ENCODE results near the gene NECTIN1.

The NECTIN1 gene

DNA sequence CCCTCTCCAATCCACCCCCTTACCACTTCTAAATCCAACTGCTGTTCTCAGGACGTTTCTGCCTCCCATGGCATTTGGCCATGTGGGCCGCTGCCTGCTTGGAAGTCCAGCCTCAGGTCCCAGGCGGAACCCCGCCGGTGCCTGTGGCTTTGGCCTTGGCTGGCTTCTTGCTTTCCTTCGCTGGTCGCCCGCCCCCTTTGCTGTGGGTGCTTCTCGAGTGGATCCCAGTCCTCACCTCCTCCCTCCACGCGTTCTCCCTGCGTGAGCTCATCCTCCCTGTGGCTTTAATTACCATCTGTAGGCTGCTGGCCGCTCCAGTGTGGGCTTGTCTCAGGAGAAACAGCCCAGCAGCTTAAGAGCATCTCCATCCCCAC lies 111.7 kb downstream of the NECTIN1 start:
- TF ChIP-seq, protein P1, sequence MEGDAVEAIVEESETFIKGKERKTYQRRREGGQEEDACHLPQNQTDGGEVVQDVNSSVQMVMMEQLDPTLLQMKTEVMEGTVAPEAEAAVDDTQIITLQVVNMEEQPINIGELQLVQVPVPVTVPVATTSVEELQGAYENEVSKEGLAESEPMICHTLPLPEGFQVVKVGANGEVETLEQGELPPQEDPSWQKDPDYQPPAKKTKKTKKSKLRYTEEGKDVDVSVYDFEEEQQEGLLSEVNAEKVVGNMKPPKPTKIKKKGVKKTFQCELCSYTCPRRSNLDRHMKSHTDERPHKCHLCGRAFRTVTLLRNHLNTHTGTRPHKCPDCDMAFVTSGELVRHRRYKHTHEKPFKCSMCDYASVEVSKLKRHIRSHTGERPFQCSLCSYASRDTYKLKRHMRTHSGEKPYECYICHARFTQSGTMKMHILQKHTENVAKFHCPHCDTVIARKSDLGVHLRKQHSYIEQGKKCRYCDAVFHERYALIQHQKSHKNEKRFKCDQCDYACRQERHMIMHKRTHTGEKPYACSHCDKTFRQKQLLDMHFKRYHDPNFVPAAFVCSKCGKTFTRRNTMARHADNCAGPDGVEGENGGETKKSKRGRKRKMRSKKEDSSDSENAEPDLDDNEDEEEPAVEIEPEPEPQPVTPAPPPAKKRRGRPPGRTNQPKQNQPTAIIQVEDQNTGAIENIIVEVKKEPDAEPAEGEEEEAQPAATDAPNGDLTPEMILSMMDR (IDR thresholded peaks at IDR 0.05; ENCODE audit: low read depth, low read length) = no peak
- H3K4me3 ChIP-seq (replicated peaks in 1 of 2; ENCODE audit: low read depth in 2 of 2, low read length in 2 of 2) = no peak overlapping the region
- DNase-seq (ENCODE audit: low read depth in 2 of 2) = no peak

DNA sequence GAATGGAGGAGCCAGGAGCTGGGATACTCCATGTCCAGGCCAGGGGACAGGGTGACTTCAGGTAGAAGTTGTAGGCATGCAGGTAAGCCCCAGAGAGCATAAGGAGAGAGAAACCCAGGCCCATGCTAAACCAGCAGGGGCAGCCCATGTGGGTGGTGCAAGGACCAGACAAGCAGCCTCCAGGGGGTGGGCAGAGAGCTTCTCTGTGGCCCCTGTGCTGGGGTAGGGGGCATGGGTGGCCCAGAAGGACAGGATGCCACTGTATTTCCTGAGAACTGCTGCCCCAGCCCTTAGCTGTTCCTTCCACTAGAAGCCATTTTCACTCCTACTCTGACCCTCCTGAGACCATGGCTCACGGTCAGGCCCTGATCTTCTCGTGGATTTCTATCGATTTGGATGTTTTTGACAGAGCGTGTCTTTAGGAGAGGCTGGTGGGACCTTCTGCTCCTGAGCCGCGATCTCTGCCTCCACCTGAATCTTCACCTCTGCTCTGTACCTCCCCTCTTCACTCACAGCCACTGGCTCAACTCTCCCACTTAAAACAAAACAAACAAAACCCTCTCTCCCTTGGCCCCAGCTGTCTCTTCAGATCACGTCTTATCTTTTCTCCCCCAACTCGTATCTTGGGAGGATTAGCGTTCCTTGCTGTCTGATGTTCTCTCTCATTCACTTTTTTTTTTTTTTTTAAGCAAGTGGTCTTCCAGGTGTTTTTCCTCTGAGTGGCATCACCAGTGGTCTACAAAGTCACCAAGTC lies 112.2 kb downstream of the NECTIN1 start:
- no peak overlapping the region for H3K4me3 ChIP-seq (replicated peaks in 1 of 2; ENCODE audit: low read depth in 2 of 2, low read length in 2 of 2)
- TF ChIP-seq, protein P1 (IDR thresholded peaks at IDR 0.05; ENCODE audit: low read depth, low read length) = no peak

DNA sequence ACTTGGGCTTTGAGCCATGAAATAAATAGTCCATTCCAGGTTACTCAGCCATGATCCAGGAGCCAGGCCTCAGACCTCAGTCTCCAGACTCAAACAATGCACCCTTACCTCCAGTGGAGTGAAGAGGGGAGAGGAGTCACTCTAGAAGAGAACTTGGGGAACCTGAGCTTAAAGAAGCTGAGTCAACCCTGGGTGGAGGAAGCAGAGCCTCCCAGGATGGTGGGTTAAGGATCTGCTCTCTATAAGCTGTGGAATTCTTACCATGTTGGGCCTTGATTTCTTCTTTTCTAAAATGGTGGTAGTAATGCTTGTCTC lies 113.2 kb downstream of the NECTIN1 start:
- no peak for DNase-seq (ENCODE audit: low read depth in 2 of 2)
- TF ChIP-seq, protein P1 (IDR thresholded peaks at IDR 0.05; ENCODE audit: low read depth, low read length) = no peak
- H3K4me3 ChIP-seq (replicated peaks in 1 of 2; ENCODE audit: low read depth in 2 of 2, low read length in 2 of 2) = no peak overlapping the region

More for the DNA sequence above, 112.2 kb downstream of the NECTIN1 start:
- no peak for DNase-seq (ENCODE audit: low read depth in 2 of 2)

DNA sequence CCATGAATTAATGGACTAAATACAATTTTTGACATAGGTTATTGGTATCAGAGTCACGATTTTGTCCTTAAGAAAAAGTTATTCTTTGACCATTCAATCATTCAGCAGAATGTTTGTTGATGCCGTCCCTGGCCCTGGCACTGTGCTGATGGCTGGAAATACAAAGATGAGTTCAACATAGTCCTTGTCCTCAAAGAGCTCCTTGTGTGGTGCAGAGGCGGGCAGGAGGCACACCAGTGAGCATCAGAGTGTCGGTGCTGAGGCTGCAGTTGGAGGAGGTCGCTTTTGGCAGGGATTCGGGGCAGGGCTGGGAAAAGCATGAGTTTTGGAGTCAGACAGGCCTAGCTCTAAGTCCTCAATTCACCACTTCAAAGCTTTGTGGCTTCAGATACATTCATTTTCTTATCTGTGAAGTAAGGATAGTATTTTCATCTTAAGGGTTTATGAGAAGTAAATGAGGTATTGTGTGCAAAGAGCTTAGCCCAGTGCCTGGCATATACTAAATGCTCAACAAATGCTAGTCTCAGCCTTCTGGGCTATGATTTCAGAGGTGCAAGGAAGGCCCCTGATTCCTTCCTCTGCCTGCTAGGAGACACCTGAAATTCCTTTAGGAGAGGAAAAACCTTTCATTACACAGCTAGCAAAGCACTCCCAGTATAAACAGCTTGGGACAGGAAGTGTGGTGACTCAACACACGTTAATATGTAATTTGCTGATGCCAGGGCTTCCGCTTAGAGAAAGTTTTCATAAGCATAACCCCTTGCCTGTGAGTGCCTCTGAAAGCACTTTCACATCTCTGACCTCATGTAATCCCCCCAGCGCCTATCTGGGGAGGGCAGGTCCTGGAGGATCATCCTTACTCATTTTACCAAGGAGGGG lies 113.8 kb downstream of the NECTIN1 start:
- DNase-seq (ENCODE audit: low read depth in 2 of 2) = peak; percentile 75 to 78
- no peak overlapping the region for H3K4me3 ChIP-seq (replicated peaks in 1 of 2; ENCODE audit: low read depth in 2 of 2, low read length in 2 of 2)
- TF ChIP-seq, protein P1 (IDR thresholded peaks at IDR 0.05; ENCODE audit: low read depth, low read length) = no peak

DNA sequence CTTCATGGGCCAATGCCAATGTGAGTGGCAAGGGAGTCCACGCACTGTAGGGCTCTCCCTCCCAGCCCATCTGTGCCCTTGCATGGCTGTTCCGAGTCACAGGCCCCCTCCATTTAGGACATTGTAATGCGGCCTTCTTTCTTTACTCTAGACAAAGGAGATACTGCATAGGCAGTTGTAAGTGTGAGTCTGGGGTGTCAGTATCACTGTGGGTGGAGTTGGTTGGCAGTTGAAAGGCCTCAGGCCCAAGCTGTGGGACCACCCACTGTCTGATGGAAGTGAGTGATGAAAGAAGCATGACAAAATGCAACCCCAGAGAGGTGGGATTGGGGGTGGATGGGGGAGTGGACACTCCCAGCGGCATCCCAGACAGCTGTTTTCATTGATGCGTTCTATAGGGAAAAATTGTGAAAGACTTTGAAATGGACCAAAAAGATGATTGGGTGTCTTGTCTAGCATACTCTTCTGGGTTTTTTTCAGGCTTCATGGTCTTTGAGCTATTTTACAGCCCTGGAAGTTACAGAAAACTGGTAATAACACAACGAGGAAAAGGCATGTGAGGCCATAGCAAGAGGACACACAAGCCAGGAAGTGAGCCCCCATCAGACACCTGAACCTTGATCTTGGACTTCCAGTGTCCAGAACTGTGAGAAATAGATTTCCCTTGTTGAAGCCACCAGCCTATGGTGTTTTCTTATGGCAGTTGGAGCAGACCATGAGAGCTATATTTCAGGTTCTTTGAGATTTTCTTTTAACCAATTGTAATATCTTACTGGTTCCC lies 114.6 kb downstream of the NECTIN1 start:
- DNase-seq (ENCODE audit: low read depth in 2 of 2) = no peak
- no peak overlapping the region for H3K4me3 ChIP-seq (replicated peaks in 1 of 2; ENCODE audit: low read depth in 2 of 2, low read length in 2 of 2)
- TF ChIP-seq, protein P1 (IDR thresholded peaks at IDR 0.05; ENCODE audit: low read depth, low read length) = no peak

DNA sequence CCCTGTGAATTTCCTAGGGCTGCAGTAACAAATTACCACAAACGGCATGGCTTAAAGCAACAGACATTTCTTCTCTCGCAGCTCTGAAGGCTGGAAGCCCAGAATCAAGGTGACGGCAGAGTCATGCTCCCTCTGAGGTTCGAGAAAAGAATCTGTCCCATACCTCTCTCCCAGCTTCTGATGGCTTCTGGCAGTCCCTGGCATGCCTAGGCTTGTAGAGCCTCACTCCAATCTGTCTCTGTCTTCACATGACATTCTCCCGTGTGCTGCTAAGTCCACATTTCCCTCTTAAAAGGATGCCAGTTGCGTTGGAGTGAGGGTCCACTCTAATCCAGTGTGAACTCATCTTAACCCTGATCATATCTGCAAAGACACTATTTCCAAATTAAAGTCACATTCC lies 116.2 kb downstream of the NECTIN1 start:
- no peak overlapping the region for H3K4me3 ChIP-seq (replicated peaks in 1 of 2; ENCODE audit: low read depth in 2 of 2, low read length in 2 of 2)
- DNase-seq (ENCODE audit: low read depth in 2 of 2) = no peak

More for the DNA sequence above, 116.2 kb downstream of the NECTIN1 start:
- TF ChIP-seq, protein P1 (IDR thresholded peaks at IDR 0.05; ENCODE audit: low read depth, low read length) = no peak

Measured in cardiac fibroblast (primary cell).